A673 (cell line): ENCODE data around the gene LYPD8.

ENCODE experiments used
- CTCF ChIP-seq: fragments of 300-800, 200-600 bp; sonication (generic); conservative IDR thresholded peaks from 2 replicates; pipeline ENCODE4 v1.5.1; 2017; ENCODE audit warnings: low read depth, mild to moderate bottlenecking, antibody characterized with exemption, low read length, moderate library complexity, mixed read lengths
- EZH2 ChIP-seq: fragments of 200-600 bp; sonication (generic); IDR thresholded peaks from 2 replicates; pipeline ENCODE4 v1.6.1; 2017; ENCODE audit warnings: borderline replicate concordance, low read depth, mild to moderate bottlenecking, mixed read lengths, antibody characterized with exemption, low read length; ENCODE audit not compliant: poor library complexity, severe bottlenecking

GRCh38 chr1:248733566-248733965 is 22.0 kb downstream of the LYPD8 start:
- TF ChIP-seq CTCF = no peak
- no peak for TF ChIP-seq EZH2
